ENCODE results near the gene RLIM. TPM values are rescaled to one million over a fixed set of nuclear protein-coding genes. Genes with fewer than 3 reads are reported as not detected.
A peak's percentile ranks its signal among the peaks of the same experiment; 100 is the strongest.

Gene RLIM
- total RNA-seq, 1 experiment from 2014 or later: 36.4 TPM

- H4K5ac ChIP-seq (ENCODE audit: insufficient read length, low read depth, low read length): no peak overlapping the region
- H2AK5ac ChIP-seq (ENCODE audit: insufficient read length, low read length): no peak overlapping the region
- no peak overlapping the region for H3K14ac ChIP-seq (ENCODE audit: insufficient read depth, low read length)
- H3K4me3 Mint-ChIP-seq: peak overlapping the region; percentile 63 to 76
- H3T11ph ChIP-seq (ENCODE audit: low read length): no peak overlapping the region
- peaks cover 7% of the 10 kb centered on the region for H3K27me3 Mint-ChIP-seq (ENCODE audit: low read depth)
- no peaks in the 10 kb centered on the region for H4K20me1 ChIP-seq (ENCODE audit: control insufficient read depth, insufficient read depth, insufficient read length)
- peaks cover 4 to 15% (median 4%) of the 10 kb centered on the region in 3 experiments; a peak in 6 of 7 replicates for H3K36me3 Mint-ChIP-seq (ENCODE audit: insufficient read depth in 1 of 3, low read depth in 3 of 3)
- no peak overlapping the region for H3K27ac ChIP-seq (ENCODE audit: insufficient read length, low read depth, low read length)
- H3K4me1 Mint-ChIP-seq: peaks cover 18 to 20% of the 10 kb centered on the region in 2 experiments
- H3K23me2 ChIP-seq (ENCODE audit: insufficient read length, low read depth, low read length, poor library complexity, severe bottlenecking): peaks cover 5% of the 10 kb centered on the region
- H3K79me2 ChIP-seq (ENCODE audit: insufficient read depth, low read length): no peaks in the 10 kb centered on the region
- H3K27me3 ChIP-seq (ENCODE audit: insufficient read depth, low read length): no peaks in the 10 kb centered on the region
- H2BK120ac ChIP-seq (ENCODE audit: low read depth, low read length, poor library complexity, severe bottlenecking): no peak overlapping the region
- no CpG with 5 or more reads among the region's 37 CpGs for WGBS (ENCODE audit: extremely low coverage, insufficient read length, low lambda C conversion rate)
- TF ChIP-seq CTCF (conservative IDR thresholded peaks at IDR 0.05): peak; percentile 56
- no peaks in the 10 kb centered on the region for H3K79me1 ChIP-seq (ENCODE audit: insufficient read depth, low read depth, low read length, poor library complexity, severe bottlenecking)
- H3K9me3 Mint-ChIP-seq: peaks cover 27 to 60% of the 10 kb centered on the region in 2 experiments
- peak; percentile 49 for DNase-seq
- peak overlapping the region; percentile 63 for H3K4me2 ChIP-seq (ENCODE audit: insufficient read depth, insufficient read length, low read length)
- H3K56ac ChIP-seq (ENCODE audit: insufficient read length, low read depth, low read length): no peak overlapping the region
- H2BK12ac ChIP-seq (ENCODE audit: insufficient read length, low read depth, low read length): no peak overlapping the region
- no peak overlapping the region for H3K4ac ChIP-seq (ENCODE audit: low read depth, low read length)
- no peak overlapping the region for H3K27ac Mint-ChIP-seq
- no peak overlapping the region for H2BK5ac ChIP-seq (ENCODE audit: insufficient read length, low read length)
- H2BK15ac ChIP-seq (ENCODE audit: low read depth, low read length): no peak overlapping the region
- no peak overlapping the region for H3K18ac ChIP-seq (ENCODE audit: insufficient read length, low read depth, low read length)
- H4K8ac ChIP-seq (replicated peaks; ENCODE audit: insufficient read length, low read depth, low read length): no peak overlapping the region
- no peak overlapping the region for H3K23ac ChIP-seq (ENCODE audit: insufficient read length, low read depth, low read length)
- no peaks in the 10 kb centered on the region for H3K9me3 ChIP-seq (ENCODE audit: control insufficient read depth, low read depth, low read length)
- no peak overlapping the region for H2AFZ ChIP-seq (ENCODE audit: low read length)
- no peak overlapping the region for H3K9ac ChIP-seq (ENCODE audit: extremely low read depth, insufficient read length, low read length)
- H2BK20ac ChIP-seq (ENCODE audit: low read depth, low read length, poor library complexity, severe bottlenecking): no peak overlapping the region
- no peak overlapping the region for H4K91ac ChIP-seq (ENCODE audit: insufficient read length, low read depth, low read length)
- H3K4me1 ChIP-seq (ENCODE audit: insufficient read depth, low read length): no peaks in the 10 kb centered on the region
Observed at GRCh38 chrX:74535408-74536151, 78.8 kb downstream of the RLIM start.

Other genes with a start within 250 kb of the RLIM start
- gene SLC16A2, start 193.1 kb downstream of the RLIM start, total RNA-seq (2021): 16.5 and 17.1 TPM in 2 replicates